ENCODE measurements around the gene IL1RAP.
"Not testable (repeated sequence)": the region's sequence is repeated elsewhere in the genome, so short reads cannot be mapped to it uniquely, and the experiment has no call there.

The IL1RAP gene

DNA sequence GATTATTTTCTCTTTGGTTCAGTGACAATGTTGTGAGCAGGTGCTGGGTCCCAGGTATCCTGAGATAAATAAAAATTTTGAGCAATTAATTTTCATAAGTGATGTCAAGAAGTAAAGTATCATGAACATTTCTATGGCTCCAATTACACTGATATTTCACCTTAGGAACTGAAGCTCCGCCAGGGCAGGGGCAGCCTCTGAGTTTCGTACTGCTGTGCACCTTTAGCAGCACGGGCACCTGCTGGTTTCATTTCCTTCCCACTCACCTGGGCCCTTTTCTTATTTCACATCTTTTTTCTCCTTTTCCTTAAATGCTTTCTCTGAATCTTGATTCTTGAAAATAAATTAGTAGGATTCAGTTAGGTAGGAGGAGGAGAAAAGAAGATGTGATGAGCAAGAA lies 1.2 kb upstream of the IL1RAP start:
- no peak for DNase-seq (ENCODE audit: low spot score)

DNA sequence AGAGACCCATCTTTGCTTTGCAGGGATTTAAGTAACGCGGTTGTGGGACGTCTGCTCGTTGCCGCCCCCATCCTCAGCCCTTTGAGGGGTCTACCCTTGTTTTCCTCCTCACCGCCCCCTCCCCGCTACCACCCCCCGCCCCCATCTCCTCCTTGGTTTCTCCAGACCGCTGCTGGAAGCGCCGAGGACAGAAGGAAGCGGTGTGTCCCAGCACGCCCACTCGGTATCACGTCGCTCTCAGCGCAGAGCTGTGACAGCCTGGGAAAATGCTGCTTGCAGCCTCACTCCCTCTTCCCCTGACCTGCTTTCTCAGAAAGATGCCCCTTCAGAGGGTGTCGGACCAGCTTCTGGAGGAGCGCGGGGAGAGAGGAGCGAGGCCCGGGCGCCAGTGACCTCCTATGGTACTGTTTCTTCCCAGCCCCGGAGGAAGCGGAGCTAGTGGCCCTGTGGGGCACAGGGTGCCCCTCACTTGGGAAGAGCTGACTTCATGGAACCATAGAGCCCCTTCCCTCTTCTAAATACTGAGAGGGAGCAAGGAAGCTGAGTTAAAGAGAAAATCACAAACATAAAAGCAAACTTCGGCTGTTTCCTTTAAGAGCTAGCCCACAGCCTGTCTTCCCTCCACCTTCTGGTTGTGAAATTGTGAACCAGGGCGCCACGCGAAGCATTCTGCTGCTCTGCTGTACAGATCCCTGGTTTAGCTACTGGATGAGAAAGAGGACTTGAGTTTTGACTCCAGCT lies 698 bp downstream of the IL1RAP start:
- peak; percentile 39 for DNase-seq (ENCODE audit: low spot score)

DNA sequence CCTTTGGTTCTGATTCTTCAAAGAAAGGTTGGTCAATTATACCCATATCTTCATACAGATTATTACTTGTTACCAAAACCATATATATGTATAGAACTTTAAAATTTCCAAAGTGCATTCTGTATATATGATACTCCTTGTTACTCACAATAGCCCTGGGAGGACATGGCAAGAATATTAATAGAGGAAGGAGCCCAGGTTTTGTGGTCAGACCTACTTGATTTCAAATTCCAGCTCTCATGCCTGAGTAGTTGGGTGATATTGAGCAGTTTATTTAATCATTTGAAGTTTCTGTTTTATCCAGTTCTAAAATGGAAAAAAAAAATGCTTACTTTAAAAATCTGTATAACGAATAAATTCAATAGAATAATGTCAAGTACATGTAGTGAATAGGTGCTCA lies 2.5 kb downstream of the IL1RAP start:
- DNase-seq (ENCODE audit: low spot score) = no peak

DNA sequence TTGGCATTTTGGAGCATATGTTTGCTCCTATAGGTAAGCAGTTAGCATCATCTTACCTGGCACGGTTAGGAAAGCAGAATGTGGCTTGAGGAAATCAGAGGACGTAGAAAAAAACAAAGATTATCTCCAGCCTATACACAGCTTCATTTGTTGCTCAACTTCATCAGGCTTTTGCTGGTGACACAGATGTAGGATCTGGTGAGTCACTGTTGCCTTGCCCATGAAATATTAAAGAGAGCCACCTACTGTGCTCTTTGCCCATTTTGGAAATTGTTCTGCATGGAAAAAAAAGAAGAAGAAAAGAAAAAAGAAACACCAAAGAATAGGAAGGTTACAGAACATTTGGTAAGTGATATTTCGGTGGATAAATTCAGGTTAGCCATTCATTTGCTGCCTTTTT lies 3.8 kb downstream of the IL1RAP start:
- no peak for DNase-seq (ENCODE audit: low spot score)

DNA sequence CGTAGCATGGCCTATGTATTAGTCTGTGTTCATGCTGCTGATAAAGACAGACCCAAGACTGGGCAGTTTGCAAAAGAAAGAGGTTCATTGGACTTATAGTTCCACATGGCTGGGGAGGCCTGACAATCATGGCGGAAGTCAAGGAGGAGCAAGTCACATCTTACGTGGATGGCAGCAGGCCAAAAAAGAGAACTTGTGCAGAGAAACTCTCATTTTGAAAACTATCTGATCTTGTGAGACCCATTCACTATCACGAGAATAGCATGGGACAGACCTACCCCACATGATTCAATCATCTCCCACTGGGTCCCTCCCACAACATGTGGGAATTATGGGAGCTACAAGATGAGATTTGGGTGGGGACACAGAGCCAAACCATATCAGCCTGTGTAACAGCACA lies 4.6 kb downstream of the IL1RAP start:
- not testable (repeated sequence) for DNase-seq (ENCODE audit: low spot score)

DNA sequence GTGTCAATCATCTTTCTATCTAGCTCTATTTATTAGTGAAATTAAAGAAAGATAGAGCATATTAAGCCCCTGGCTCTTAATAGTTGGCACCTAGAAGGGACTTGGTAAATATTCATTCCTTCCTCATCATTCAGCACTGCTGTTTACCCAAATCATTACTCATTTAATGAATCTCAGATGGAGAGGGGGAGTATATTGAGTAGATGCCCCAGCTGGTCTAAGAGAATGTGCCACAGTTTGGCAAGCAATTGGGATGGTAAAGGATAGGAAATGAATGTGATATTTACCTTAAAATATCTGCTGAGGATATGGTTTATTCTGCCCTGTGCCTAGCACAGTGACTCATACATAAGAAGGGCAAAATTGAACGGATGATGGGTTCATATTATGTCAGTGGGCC lies 6.0 kb downstream of the IL1RAP start:
- DNase-seq (ENCODE audit: low spot score) = no peak

DNA sequence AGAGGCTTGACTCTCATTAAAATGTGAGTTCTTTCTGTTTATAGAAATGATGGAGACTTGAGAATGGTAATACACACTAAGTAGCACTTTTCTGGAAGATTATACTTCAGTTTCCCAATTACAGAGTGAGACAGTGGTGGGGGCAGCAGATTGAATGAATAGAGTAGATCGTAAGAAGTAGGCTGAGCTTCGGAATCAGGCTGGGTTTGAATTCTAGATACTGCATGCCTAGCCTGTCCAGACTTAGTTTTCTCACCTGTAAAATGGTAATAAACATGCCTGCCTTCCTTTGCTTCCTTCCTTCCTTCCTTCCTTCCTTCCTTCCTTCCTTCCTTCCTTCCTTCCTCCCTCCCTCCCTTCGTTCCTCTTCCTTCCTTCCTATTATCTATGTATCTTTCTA lies 8.1 kb downstream of the IL1RAP start:
- no peak for DNase-seq (ENCODE audit: low spot score)

DNA sequence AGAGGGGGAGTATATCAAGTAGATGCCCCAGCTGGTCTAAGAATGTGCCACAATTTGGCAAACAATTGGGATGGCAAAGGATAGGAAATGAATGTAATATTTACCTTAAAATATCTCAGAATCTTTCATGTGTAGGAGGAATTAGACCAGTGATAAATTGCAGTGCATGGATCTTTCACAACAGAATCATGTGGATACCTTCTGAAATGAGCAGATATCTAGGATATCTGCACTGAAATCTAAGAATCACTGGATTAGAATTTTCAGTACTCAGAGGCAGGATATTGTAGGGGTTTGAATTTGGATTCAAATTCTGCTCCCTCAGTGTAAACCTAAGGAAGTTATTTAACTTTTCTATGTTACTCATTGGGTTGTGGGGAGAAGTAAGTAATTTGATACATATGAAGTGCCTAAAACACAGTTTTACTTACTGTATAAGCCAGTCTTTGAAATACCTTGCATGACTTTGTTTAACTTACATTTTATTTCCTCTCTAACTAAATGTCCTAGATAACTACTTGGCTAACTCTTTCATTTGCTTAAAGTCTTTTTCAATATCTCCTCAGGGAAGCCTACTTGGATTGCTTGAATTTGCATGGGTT lies 8.8 kb downstream of the IL1RAP start:
- DNase-seq (ENCODE audit: low spot score) = no peak

DNA sequence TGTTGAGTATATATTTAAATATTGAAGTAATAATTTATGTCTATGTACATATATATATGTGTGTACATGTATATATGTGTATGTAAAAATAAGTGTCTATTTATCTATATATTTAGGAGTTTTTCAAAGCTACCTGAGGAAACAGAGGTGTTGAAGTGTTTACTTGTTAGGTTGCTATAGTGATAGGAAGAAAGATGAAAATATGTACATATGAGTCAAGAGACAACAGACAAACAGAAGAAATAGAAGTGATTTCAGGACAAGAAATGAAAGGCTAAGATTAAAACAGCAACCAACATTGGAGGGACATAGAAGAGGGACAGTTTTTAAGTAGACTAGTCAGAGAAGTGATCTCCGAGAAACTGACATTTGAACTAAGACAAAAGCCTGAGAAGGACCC lies 11.1 kb downstream of the IL1RAP start:
- DNase-seq (ENCODE audit: low spot score) = no peak

DNA sequence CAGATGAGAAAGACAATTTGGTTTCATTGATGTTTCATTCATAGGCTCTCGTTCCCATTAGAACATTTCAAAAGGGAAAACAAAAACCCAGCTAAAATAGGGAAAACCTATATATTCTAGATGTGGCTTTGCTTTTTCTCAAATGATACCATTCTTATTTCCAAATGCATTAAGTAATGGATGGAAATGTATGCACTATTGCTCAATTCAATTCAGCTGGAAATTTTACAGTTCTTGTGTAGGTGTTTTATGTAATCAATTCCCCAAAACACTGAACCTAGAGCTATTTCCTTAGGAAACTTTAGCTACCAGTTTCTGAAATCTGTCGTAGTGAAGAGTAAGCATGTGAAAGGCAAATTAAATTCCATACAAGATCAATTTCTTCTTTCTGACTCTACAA lies 11.7 kb downstream of the IL1RAP start:
- DNase-seq (ENCODE audit: low spot score) = no peak

DNA sequence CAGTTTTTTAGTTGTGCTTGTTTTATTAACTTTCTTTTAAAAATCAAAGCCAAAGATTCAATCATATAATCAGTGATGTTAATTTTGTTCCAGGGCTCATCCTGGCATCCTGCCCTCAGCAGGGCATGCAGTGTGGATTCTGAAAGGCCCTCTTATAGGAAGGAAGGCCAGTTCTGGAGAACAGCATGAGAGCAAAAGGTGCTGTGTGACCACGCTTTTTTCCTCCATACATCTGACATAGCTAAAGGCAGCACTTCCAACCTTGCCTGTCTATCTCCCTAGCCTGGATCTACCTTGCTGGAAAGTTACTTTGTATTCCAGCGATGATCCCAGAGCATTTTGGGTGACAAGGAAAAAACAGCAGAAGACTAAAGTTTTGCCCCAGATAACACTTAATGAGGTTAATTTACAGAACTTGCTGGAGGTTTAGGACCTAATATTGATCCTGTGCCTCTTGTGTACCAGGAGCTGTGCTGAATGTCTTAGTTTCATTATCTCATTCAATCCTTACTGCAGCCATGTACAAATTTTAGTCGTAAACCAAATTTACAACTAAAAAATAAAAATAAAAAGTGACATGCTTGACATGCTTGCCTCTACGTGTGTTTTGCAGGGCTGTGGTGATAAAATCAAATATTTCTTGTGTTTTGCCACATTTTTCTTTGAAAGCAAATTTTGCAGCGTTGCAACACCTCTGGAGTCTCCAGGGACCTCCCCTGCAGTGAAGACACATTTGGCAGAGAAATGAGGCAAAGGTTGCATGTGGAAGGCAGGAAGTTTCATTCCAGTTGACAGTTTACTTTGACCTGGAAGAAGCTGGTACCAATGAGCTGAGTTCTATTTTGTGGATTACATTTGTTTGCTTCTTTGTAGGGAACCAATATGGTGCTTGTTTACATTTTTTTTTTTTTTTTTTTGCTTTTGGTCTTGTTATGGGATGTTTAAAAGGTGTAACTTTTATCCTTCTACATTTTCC lies 13.2 kb downstream of the IL1RAP start:
- DNase-seq (ENCODE audit: low spot score) = no peak

DNA sequence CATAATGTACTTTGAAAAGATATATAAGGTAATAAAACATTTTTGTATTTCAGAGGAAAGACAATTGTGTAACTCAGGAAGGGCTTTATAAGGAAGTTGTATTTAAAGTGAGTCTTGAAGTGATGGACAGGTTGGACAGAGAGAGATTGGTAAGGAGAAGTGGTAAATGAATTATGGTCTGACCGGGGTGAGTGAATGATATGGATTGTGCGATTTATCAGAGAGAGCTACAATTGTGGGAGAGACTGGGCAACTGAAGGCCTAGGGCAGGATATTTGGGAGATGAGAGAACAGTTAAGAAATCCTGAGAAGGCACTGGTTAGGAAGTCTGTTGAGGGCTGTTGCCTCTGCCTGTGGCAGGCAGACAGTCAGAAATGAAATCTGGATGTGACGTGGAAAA lies 14.8 kb downstream of the IL1RAP start:
- no peak for DNase-seq (ENCODE audit: low spot score)

DNA sequence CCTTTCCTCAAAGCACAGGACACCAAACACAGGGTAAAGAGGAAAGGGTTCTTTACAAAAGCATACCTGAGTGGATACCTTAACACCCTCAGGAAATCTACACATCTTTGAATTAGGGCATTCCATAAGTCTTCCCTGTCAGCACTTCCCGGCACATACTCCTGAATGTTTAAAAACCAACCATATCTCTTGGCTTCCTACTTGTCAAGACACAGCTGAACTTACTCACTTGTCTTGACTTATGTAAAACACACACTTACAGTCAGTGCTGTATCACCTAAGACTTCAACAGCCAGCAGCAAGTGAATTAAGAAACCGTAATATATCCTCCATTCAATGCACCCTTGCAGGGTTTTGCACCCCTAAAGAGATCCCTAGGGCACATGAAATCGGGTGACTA lies 17.5 kb downstream of the IL1RAP start:
- no peak for DNase-seq (ENCODE audit: low spot score)

DNA sequence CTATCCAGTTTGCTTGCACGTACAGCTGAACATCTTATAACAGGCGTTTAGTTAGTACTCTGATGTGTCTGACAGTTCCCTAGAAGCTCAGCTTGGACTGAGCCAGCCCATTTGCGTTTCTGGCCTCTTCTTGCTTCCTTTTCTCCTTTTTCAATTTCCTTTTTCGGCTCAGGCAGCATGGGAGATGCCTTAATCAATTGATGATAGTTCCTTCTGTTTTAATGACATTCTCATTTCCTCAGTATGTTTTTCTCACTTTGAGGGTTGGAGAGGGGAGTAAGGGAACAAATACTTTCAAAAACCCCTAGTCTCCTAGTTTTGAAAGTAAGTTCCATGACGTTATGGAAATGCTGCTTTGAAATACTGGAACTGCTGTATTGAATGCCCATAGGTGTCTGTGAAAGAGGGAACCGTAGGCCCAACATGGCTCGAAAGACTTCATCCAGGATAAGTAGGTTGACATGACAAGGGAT lies 18.9 kb downstream of the IL1RAP start:
- no peak for DNase-seq (ENCODE audit: low spot score)

DNA sequence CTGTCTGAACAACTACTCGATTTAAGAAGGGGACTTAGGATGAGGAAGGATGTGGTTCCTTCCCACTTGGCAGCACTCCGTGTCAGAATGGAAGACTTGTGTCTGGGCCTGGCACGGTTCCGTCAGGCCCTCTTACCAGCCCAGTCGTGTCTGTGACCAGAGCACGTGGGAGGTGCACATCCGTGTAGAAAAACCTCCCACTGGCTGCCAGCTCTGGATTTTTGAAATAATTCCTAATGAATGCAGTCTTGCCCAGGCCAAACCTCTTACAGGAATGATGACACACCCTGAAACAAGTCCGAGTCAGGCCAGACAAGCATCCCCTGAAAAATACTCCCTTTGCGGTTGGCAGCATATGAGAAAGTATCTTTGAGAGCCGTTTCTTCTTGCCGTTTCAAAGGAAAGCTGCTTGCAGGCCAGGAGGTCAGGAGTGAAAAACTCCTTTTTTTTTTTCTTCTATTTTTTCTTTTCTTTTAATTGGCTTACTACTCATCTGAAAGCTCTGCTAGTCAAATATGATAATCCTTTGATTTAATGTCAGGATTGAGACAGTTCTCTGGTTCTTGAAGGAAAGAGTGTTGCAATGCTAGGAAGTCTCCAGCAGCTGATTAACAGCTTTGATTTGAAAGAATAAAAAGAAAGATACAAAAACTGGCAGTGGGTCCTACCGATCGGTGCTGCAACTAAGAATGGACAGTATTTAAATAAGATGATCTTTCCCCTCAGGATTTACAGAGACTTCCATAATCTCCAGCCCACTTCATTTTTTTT lies 19.8 kb downstream of the IL1RAP start:
- DNase-seq (ENCODE audit: low spot score) = no peak

DNA sequence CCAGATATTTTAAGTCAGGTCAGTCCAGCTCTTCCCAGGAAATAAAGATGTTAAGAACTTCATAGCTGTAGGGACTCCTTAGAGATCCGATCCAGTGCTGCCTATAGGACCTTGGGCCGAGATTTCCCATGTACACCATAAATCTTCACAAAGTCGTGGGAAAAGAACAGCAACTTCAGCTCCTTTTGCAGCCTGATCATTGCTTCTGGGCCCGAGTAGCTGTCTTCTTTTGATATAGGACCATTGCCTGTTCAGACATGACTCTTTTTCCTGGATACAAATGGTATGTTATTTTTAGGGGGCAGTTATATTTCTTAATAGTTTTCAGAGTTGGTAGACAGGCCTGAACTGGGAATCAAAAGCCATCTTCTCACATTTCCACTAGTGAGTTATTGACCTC lies 20.5 kb downstream of the IL1RAP start:
- no peak for DNase-seq (ENCODE audit: low spot score)

DNA sequence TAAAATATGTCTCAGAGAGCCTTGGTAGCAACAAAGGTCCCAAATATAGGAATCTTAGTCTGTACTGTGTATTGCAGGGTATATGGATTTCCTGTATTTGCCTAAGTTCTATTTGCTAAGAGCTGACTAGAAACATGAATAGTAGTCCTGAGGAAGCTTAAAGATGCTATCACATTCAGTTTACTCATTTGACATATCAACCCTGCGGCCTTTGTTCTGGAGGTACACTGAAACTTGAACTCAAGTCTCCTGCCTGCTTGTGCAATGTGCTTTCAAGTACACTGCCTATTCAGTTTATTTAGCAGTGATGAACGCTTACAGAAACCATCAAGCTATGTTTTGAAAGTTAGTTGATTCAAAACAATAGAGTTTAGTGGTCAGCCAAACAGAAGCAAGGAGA lies 21.1 kb downstream of the IL1RAP start:
- DNase-seq (ENCODE audit: low spot score) = peak; percentile 81

DNA sequence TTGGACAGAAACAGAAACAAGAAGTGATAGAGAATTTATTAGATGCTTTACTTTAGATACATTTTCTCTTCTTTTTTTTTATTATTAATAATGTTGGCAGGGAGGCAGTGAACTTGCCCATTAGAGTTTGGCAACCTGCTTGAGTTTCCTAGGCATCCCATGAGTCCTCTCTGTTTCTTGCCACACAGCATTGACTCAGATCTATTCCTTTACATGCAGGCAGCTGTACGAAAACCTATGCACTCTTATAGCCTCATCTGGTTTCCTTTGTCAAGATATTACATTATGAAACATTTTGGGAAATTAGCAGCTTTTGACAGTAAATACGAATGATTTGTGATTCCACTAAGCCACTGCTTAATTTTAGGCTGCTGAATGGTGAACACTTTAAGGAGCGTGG lies 23.3 kb downstream of the IL1RAP start:
- DNase-seq (ENCODE audit: low spot score) = no peak

DNA sequence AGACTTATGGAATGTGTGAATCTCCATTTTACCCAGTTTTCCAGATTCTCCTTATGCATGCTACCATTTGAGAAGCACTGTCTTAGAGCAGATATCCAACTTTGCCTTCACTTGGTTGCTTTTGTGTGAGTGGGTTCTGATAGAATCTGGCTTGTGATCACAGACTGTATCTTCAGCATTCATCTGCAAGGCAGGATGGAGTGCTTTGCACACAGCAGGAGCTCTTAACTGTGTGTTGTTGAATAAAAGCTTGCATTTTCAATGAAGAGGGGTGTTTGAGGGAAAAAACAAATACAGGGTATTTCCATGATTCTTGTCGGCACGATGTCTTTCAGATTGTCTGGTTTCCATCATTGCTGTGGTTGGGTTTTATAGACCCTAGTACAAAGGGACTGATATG lies 24.4 kb downstream of the IL1RAP start:
- DNase-seq (ENCODE audit: low spot score) = no peak

DNA sequence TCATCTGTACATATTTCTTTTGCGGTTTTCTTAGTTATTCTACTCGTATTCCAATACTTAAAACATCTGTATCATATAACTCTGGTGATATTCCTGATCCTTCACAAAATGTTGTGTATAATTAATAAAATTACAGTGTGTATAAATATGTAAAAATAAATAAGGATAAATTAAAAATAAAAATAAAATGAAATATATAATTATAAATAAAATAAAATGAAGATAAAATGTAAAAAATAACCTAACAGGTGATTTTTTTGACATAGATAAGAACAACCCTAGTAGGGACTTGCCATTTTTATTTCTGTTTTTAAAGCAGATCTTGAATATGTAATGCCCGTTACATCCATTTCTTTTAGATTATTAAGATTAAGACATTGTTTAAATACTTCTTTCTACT lies 25.6 kb downstream of the IL1RAP start:
- DNase-seq (ENCODE audit: low spot score) = no peak

DNA sequence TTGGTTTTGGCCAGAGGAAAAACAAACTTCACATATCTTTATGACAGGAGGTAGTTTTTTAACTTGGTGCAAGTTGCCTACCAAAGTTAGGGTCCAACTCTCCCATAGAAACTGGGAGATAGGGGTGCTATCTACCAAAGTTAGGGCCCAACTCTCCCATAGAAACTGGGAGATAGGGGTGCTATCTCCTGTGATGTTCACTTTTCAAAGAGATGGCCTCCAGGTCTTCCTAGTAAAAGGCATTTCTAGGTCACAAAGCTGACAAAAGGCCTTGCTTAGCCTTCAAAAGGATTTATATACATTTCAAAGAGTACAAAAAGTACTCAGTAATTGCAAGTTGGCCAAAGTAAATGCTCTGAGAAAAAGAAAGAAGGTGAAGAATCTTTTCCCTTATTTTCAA lies 27.1 kb downstream of the IL1RAP start:
- DNase-seq (ENCODE audit: low spot score) = no peak

DNA sequence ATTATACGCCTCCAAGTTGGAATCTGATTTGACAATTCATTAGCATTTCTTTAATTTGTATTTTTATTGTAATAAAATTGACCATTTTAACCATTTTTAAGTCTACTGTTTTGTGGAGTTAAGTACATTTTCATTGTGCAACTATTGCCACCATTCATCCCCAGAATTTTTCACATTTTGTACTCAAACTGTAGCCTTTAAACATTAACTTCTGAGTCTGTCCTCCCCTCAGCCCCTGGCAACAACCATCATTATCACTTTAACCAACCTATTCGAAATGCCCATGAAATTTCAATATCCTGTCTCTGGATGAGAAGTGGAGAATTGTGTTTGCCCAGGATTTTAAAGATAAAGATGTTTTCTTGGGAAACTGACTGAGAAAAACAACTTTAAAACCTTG lies 27.7 kb downstream of the IL1RAP start:
- no peak for DNase-seq (ENCODE audit: low spot score)

Data from activated CD4-positive, alpha-beta T cell treated with anti-CD3 and anti-CD28 coated beads, Interleukin-2, Interleukin-4, amounts not matched to agents 100 ng/mL and 50 ng/mL, durations not matched to agents 16 hours and 8 hours (primary cell).